Activated gamma-delta T cell treated with Interleukin-2 at 50 U/mL for 16 hours (primary cell): Measurements from ENCODE around the gene PAN2.

ENCODE experiments used
- DNase-seq: peaks from one replicate; pipeline ENCODE4 v3.0.0-alpha.2; 2020

Gene PAN2

GRCh38 chr12:56267443-56268071, 66.2 kb downstream of the PAN2 start:
- DNase-seq: no peak

- DNase-seq: peak; percentile 88
Measured at GRCh38 chr12:56266693-56267442, 66.9 kb downstream of the PAN2 start, which contains the start of gene COQ10A. TSS of gene COQ10A (plus strand) at chr12:56266942. CDS start at chr12:56267119, 177 bp downstream.
